Activated naive CD8-positive, alpha-beta T cell treated with anti-CD3 and anti-CD28 coated beads, Interleukin-2, amount 50 U/mL, for 24 hours (primary cell): Measurements from ENCODE around the gene PLAU.
A peak's percentile ranks its signal among the peaks of the same experiment; 100 is the strongest.

Source experiments
- ATAC-seq: fragments of 150-1000 bp; cut with Tn5 transposase; one replicate; pipeline ENCODE4 v1.10.0; 2021
- DNase-seq: peaks from one replicate; pipeline ENCODE4 v3.0.0; 2021
- H3K27ac Mint-ChIP-seq: one replicate; pipeline ENCODE4 v1.8.0; 2021; ENCODE audit warnings: mild to moderate bottlenecking, mixed read lengths
- H3K27me3 Mint-ChIP-seq: one replicate; pipeline ENCODE4 v1.8.0; 2021; ENCODE audit warnings: mixed read lengths
- H3K36me3 Mint-ChIP-seq: one replicate; pipeline ENCODE4 v1.8.0; 2021; ENCODE audit warnings: low read depth, mixed read lengths
- H3K4me1 Mint-ChIP-seq: one replicate; pipeline ENCODE4 v1.8.0; 2021; ENCODE audit warnings: mixed read lengths
- H3K4me3 Mint-ChIP-seq: one replicate; pipeline ENCODE4 v1.8.0; 2021; ENCODE audit warnings: mild to moderate bottlenecking, moderate library complexity, mixed read lengths
- H3K9me3 Mint-ChIP-seq: one replicate; pipeline ENCODE4 v1.8.0; 2021; ENCODE audit warnings: mixed read lengths

The PLAU gene

DNA sequence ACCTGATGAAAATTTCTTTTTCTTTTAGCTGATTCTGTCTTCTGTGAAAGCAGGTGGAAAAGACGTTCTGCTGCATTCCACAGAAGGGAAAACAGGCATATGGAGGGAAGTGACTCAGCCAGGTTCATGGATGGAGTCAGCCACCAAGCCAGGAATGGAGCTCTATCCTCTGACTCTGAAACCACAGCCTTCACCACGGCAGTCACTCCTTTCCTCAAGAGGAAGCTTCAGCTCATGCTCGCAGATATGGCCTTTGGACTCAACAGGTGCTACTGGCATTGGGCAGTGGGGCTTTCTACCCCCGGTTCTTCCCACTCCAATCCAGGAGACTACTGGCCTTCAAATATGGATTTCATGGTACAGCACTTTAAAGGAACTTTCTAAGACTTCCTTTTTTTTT lies 11.5 kb upstream of the PLAU start:
- no peak overlapping the region for H3K4me3 Mint-ChIP-seq
- no peaks in the 10 kb centered on the region for H3K9me3 Mint-ChIP-seq
- peaks cover 6% of the 10 kb centered on the region for H3K4me1 Mint-ChIP-seq
- DNase-seq = no peak
- H3K27me3 Mint-ChIP-seq = peaks cover 10% of the 10 kb centered on the region
- no peak for ATAC-seq
- H3K27ac Mint-ChIP-seq = no peak overlapping the region
- H3K36me3 Mint-ChIP-seq = no peaks in the 10 kb centered on the region

DNA sequence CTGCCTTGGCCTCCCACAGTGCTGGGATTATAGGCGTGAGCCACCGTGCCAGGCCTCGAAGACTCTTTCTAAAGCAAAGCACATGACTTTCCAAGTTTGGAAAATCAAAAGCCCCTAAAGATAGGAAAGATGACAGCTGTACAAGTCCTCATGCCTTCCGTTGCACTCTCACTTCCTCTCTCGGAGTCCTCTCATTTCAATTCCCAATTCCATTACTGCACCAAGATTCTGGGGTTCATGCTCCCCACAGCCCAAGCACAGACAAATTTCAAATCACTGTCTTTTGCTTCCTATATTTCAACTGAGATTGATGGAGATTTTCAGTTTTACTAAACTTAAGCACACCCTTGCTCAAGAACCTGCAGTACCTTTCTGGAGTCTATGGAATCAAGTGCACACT lies 10.9 kb upstream of the PLAU start:
- Mint-ChIP-seq H3K36me3 (no peaks in the 10 kb centered on the region), H3K27me3 (peaks cover 10% of the 10 kb centered on the region), H3K9me3 (no peaks in the 10 kb centered on the region), H3K27ac (no peak overlapping the region), H3K4me3 (no peak overlapping the region), H3K4me1 (no peaks in the 10 kb centered on the region)
- ATAC-seq (no peak), DNase-seq (no peak)

GRCh38 chr10:73901261-73901660 lies 9.7 kb upstream of the PLAU start:
- ATAC-seq (no peak), DNase-seq (no peak)
- Mint-ChIP-seq H3K27me3 (peaks cover 11% of the 10 kb centered on the region), H3K4me3 (no peak overlapping the region), H3K27ac (no peak overlapping the region), H3K36me3 (no peaks in the 10 kb centered on the region), H3K9me3 (no peaks in the 10 kb centered on the region), H3K4me1 (peaks cover 3% of the 10 kb centered on the region)

DNA sequence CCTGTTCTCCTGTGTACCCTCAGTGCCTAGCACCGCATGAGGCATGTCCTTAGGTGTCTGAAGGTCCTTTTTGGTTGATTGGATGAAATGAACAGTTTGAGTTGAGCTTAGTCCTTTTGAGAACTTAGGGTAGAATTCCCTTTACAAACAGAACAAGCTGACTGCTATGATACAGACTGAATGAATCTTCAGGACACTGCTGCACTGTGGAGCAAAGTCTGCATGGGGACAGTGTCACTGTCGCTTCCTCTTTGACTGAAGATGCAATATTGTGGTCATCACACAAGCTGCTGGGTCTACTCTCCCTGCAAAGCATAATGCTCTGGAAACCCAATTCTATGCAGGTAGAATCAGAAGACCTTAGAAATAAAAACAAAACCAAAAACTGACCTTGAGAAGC lies 8.6 kb upstream of the PLAU start:
- no peak for ATAC-seq
- H3K4me3 Mint-ChIP-seq = no peak overlapping the region
- H3K27ac Mint-ChIP-seq = no peak overlapping the region
- no peaks in the 10 kb centered on the region for H3K9me3 Mint-ChIP-seq
- DNase-seq = no peak
- H3K27me3 Mint-ChIP-seq = peaks cover 16% of the 10 kb centered on the region
- H3K4me1 Mint-ChIP-seq = peaks cover 6% of the 10 kb centered on the region
- H3K36me3 Mint-ChIP-seq = no peaks in the 10 kb centered on the region

GRCh38 chr10:73905256-73906020 lies 5.5 kb upstream of the PLAU start:
- H3K36me3 Mint-ChIP-seq = no peaks in the 10 kb centered on the region
- peaks cover 28% of the 10 kb centered on the region for H3K27me3 Mint-ChIP-seq
- H3K4me3 Mint-ChIP-seq = no peak overlapping the region

GRCh38 chr10:73906524-73907447 lies 4.1 kb upstream of the PLAU start:
- Mint-ChIP-seq H3K9me3 (no peaks in the 10 kb centered on the region), H3K4me1 (peaks cover 40% of the 10 kb centered on the region), H3K27me3 (peaks cover 38% of the 10 kb centered on the region), H3K36me3 (no peaks in the 10 kb centered on the region), H3K27ac (peak overlapping the region; percentile 64), H3K4me3 (no peak overlapping the region)
- ATAC-seq (no peak), DNase-seq (no peak)

More at GRCh38 chr10:73905256-73906020, 5.5 kb upstream of the PLAU start:
- Mint-ChIP-seq H3K9me3 (no peaks in the 10 kb centered on the region), H3K27ac (no peak overlapping the region), H3K4me1 (peaks cover 32% of the 10 kb centered on the region)
- ATAC-seq (no peak), DNase-seq (no peak)

DNA sequence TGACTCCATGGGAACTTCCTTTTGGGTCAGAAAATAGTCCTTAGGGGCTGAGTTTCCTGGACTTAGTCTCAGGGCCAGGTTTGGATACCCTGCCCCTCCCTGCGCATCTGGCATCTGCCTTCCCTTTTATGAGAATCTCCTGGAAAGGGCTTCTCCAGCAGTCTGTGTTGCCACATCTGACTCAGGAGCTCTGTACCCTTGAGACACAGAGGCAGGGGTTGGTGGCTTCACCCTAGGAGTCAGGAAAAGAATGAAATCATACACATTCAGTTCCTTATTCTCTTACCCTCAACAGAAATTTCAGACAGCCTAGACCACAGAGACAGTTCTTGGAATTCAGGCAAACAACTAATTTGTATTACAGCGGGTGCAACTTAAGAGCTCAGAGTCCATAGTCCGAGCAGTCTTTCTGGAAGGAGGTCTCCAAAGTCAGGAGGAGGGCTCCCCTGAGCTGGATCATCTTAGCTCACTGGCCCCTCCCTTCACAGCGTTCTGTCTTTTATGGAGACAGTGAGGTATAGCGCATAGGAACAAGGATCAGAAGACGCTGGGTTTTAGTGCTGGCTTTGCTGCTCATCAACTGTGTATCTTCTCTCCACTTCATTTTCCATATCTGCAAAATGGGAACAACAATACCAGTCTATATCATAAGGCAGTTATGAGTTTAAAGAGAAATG lies 3.0 kb upstream of the PLAU start:
- H3K4me1 Mint-ChIP-seq = peaks cover 40% of the 10 kb centered on the region
- ATAC-seq = no peak
- H3K27me3 Mint-ChIP-seq = peaks cover 46% of the 10 kb centered on the region
- peak overlapping the region; percentile 46 for H3K27ac Mint-ChIP-seq
- H3K9me3 Mint-ChIP-seq = no peaks in the 10 kb centered on the region
- no peak for DNase-seq
- H3K36me3 Mint-ChIP-seq = no peaks in the 10 kb centered on the region
- peak overlapping the region; percentile 18 for H3K4me3 Mint-ChIP-seq

DNA sequence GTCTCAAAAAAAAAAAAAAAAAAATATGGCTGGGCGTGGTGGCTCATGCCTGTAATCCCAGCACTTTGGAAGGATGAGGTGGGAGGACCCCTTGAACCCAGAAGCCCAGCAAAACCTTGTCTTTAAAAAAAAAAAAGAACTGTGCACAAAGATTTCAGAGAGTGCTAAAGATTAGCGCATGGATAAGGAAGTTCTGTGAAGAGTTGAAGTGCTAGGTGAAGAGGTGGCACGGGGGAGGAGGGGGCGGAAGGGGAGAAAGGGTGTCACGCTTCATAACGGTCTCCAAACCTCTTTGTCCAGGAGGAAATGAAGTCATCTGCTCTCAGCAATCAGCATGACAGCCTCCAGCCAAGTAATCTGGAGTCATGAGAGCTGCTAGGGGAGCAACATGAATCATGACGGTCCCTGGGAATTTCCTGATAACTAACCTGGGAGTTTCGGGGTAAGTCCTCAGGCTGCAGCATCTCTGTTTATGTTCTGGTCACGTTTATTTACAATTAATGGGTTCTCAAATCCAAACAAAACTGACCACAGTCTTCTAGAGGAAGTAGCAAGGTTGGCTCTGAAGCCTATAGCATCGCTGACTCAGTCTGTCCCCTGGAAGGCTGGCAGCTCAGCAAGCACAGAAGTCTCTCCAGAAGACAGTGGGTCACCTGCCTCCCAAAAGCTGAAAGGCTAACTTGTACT lies 1.9 kb upstream of the PLAU start:
- Mint-ChIP-seq H3K4me3 (peak overlapping the region; percentile 66), H3K27me3 (peaks cover 55% of the 10 kb centered on the region), H3K9me3 (no peaks in the 10 kb centered on the region), H3K4me1 (peaks cover 40% of the 10 kb centered on the region), H3K27ac (peak overlapping the region; percentile 78), H3K36me3 (no peaks in the 10 kb centered on the region)
- DNase-seq (peak; percentile 58), ATAC-seq (peak; percentile 80)

DNA sequence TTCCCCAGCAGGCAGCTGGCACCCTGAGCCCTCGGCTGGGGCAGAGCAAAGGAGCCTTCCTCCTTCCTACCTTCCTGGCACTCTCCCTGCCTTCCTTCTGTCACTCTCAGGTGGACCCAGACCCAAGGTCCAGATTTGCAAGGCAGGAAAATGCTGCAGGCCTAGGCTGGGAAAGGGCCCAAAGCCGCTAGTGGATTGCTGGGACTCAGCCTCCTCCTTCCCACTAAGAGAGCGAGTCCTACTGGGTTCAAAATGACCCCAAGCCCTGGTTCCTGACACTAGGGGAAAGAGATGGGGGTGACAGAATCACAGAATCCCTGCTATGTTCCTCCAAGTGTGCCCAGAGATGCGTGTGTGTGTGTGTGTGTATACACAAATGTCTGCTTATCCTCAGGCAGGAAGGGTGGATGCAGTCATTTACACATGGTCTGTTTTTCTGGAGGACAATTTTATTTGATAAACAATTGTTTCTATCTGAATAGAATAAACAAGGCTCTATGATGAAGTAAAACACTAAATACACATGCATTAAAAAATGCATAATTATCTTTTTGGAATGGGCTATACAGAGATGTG lies 1.3 kb upstream of the PLAU start:
- H3K9me3 Mint-ChIP-seq = no peaks in the 10 kb centered on the region
- H3K27me3 Mint-ChIP-seq = peaks cover 60% of the 10 kb centered on the region
- peak overlapping the region; percentile 78 for H3K27ac Mint-ChIP-seq
- DNase-seq (no peak), ATAC-seq (no peak)
- peak overlapping the region; percentile 66 for H3K4me3 Mint-ChIP-seq
- H3K36me3 Mint-ChIP-seq = no peaks in the 10 kb centered on the region
- peaks cover 40% of the 10 kb centered on the region for H3K4me1 Mint-ChIP-seq

GRCh38 chr10:73910401-73910763 lies 550 bp upstream of the PLAU start:
- ATAC-seq = peak; percentile 35
- Mint-ChIP-seq H3K36me3 (no peaks in the 10 kb centered on the region), H3K4me1 (peaks cover 40% of the 10 kb centered on the region), H3K9me3 (no peaks in the 10 kb centered on the region), H3K4me3 (peak overlapping the region; percentile 78), H3K27me3 (peaks cover 64% of the 10 kb centered on the region), H3K27ac (peak overlapping the region; percentile 67)
- no peak for DNase-seq

- peak; percentile 6 for ATAC-seq
- no peaks in the 10 kb centered on the region for H3K36me3 Mint-ChIP-seq
- DNase-seq = no peak
- peaks cover 68% of the 10 kb centered on the region for H3K27me3 Mint-ChIP-seq
- peak overlapping the region; percentile 80 for H3K27ac Mint-ChIP-seq
- H3K4me3 Mint-ChIP-seq = peak overlapping the region; percentile 85
- H3K9me3 Mint-ChIP-seq = no peaks in the 10 kb centered on the region
- H3K4me1 Mint-ChIP-seq = peaks cover 36% of the 10 kb centered on the region
Observed at GRCh38 chr10:73911553-73912004, 647 bp downstream of the PLAU start.

- DNase-seq = no peak
- peaks cover 3% of the 10 kb centered on the region for H3K36me3 Mint-ChIP-seq
Observed at GRCh38 chr10:73914036-73914435, 3.1 kb downstream of the PLAU start.

DNA sequence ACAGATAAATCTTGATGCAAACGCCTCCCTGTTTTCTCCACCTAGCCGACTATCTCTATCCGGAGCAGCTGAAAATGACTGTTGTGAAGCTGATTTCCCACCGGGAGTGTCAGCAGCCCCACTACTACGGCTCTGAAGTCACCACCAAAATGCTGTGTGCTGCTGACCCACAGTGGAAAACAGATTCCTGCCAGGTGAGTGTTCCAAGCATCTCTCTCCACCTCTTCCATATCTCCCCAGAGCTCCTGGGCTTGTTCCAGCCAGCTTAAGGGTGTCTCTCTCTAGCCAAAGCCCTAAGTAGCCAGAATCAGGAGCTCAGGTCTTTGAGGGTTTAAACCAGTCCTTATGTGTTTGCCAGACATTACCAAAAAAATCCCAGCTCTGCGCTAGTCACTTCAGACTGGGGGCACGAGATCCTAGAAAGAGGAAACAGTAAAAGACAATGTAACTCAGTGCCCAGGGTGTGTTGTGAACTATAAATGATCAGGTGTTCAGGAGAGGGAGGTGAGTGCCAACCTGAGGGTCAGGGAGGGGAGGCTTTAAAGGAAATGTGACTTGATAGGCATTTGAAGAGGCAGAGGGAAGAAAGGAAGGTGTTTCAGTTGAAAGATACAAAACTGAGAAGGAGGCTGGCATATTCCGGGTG lies 4.4 kb downstream of the PLAU start:
- Mint-ChIP-seq H3K27me3 (peaks cover 49% of the 10 kb centered on the region), H3K4me1 (peaks cover 18% of the 10 kb centered on the region), H3K4me3 (no peak overlapping the region), H3K27ac (no peak overlapping the region), H3K36me3 (peaks cover 3% of the 10 kb centered on the region), H3K9me3 (peaks cover 5% of the 10 kb centered on the region)
- DNase-seq (no peak), ATAC-seq (no peak)

More at GRCh38 chr10:73914036-73914435, 3.1 kb downstream of the PLAU start:
- ATAC-seq = no peak
- Mint-ChIP-seq H3K4me3 (no peak overlapping the region), H3K9me3 (peaks cover 5% of the 10 kb centered on the region), H3K27me3 (peaks cover 54% of the 10 kb centered on the region), H3K27ac (no peak overlapping the region), H3K4me1 (peaks cover 25% of the 10 kb centered on the region)
